Left lung (tissue), 10 donors: ENCODE results near the gene PTPRM. TPM values are rescaled to one million over a fixed set of nuclear protein-coding genes. Genes with fewer than 3 reads are reported as not detected.

Experiments used
- ATAC-seq: fragments of 200-7000 bp; cut with Tn5 transposase; one replicate; pipeline ENCODE4 v1.9.1; 2020; ENCODE audit warnings: moderate library complexity
- DNase-seq, 4 donors: peaks; one replicate each; pipeline ENCODE4 v3.0.0-alpha.2; 2013 to 2020
- H3K27ac ChIP-seq, 2 donors: fragments of 200-600 bp; sonication (generic) in 1 of 2; one replicate each; pipeline versions ENCODE4 v1.5.0 to v1.8.0; 2020 to 2021
- H3K27me3 ChIP-seq, 2 donors: fragments of 200-600 bp; sonication (generic) in 1 of 2; one replicate each; pipeline versions ENCODE4 v1.5.0 to v1.8.0; 2020 to 2021
- H3K36me3 ChIP-seq, 2 donors: fragments of 200-600 bp; sonication (generic) in 1 of 2; one replicate each; pipeline versions ENCODE4 v1.5.0 to v1.8.0; 2020 to 2021
- H3K4me1 ChIP-seq, 2 donors: fragments of 200-600 bp; one replicate each; pipeline ENCODE4 v1.8.0; 2021
- H3K4me3 ChIP-seq, 2 donors: fragments of 200-600 bp; sonication (generic) in 1 of 2; one replicate each; pipeline versions ENCODE4 v1.5.0 to v1.8.0; 2020 to 2021; ENCODE audit warnings: mild to moderate bottlenecking in 1 of 2
- H3K9me3 ChIP-seq, 2 donors: fragments of 200-600 bp; sonication (generic) in 1 of 2; one replicate each; pipeline versions ENCODE4 v1.5.0 to v1.8.0; 2020 to 2021
- CTCF ChIP-seq, 2 donors: fragments of 200-600 bp; sonication (generic) in 1 of 2; IDR thresholded peaks; one replicate each; pipeline versions ENCODE4 v1.5.0 to v1.8.0; 2021; ENCODE audit warnings: antibody characterized with exemption in 2 of 2
- intact Hi-C, 2 donors: fragments of 100-400 bp; cut with DNase I; formaldehyde crosslinking; loops; one replicate each; pipeline versions ENCODE4 v1.11.2 to v1.14.2; 2022
- polyA plus RNA-seq, 6 donors: library from polyadenylated mRNA; unstranded; fragments of 120-200 nt; gene quantifications; one replicate each; pipeline ENCODE4 v1.2.1, GENCODE V29; 2013; ENCODE audit not compliant: insufficient read length in 6 of 6
- total RNA-seq, 2 donors: library from RNA; stranded (reverse); fragmentation: NEBNext Ultra II Directional; extraction: Animal tissue kit (Norgen Biotek cat#: 25700); gene quantifications; one replicate each; pipeline ENCODE4 v1.2.1, GENCODE V29; 2021
- donor health status: DM: no; HTN: yes; CAD: no.
- donor health status: DM: no; HTN: no; CAD: no.

The PTPRM gene
- total and polyA plus RNA-seq, 8 donors: 76.4 to 99.6 (median 90.1) TPM

GRCh38 chr18:8121942-8122480, 554.9 kb downstream of the PTPRM start:
- Histone ChIP-seq H3K27me3 (no peaks in the 10 kb centered on the region), H3K9me3 (no peaks in the 10 kb centered on the region), H3K4me1 (no peaks in the 10 kb centered on the region), H3K4me3 (no peak overlapping the region), H3K36me3 (no peaks in the 10 kb centered on the region), H3K27ac (no peak overlapping the region)
- DNase-seq (peak in 1 of 4 donors; percentile 55), ATAC-seq (no peak)
- no peak for TF ChIP-seq CTCF (IDR thresholded peaks at IDR 0.05)
- intact Hi-C loops: no loop called here

- TF ChIP-seq CTCF (IDR thresholded peaks at IDR 0.05): no peak
- DNase-seq (no peak), ATAC-seq (no peak)
- Histone ChIP-seq H3K4me1 (no peaks in the 10 kb centered on the region), H3K4me3 (no peak overlapping the region), H3K36me3 (no peaks in the 10 kb centered on the region), H3K27me3 (no peaks in the 10 kb centered on the region), H3K9me3 (no peaks in the 10 kb centered on the region), H3K27ac (no peak overlapping the region)
- intact Hi-C loops: no loop called here
Measured at GRCh38 chr18:8124232-8125146, 557.4 kb downstream of the PTPRM start.

- intact Hi-C loops: no loop called here
- no peak for TF ChIP-seq CTCF (IDR thresholded peaks at IDR 0.05)
- ATAC-seq: no peak
- H3K4me1 ChIP-seq: no peaks in the 10 kb centered on the region
- H3K36me3 ChIP-seq: no peaks in the 10 kb centered on the region
- no peak for DNase-seq
- no peak overlapping the region for H3K4me3 ChIP-seq
- H3K9me3 ChIP-seq: no peaks in the 10 kb centered on the region
- H3K27ac ChIP-seq: no peak overlapping the region
- H3K27me3 ChIP-seq: no peaks in the 10 kb centered on the region
Measured at GRCh38 chr18:8130096-8130495, 563.0 kb downstream of the PTPRM start.

- intact Hi-C loops: no loop called here
- no peaks in the 10 kb centered on the region for H3K9me3 ChIP-seq
- DNase-seq: no peak
- no peak for ATAC-seq
- no peaks in the 10 kb centered on the region for H3K4me1 ChIP-seq
- TF ChIP-seq CTCF (IDR thresholded peaks at IDR 0.05): no peak
- no peak overlapping the region for H3K27ac ChIP-seq
- no peak overlapping the region for H3K4me3 ChIP-seq
- H3K36me3 ChIP-seq: no peaks in the 10 kb centered on the region
- no peaks in the 10 kb centered on the region for H3K27me3 ChIP-seq
Measured at GRCh38 chr18:8133032-8133431, 565.9 kb downstream of the PTPRM start.

- no peak for DNase-seq
- Histone ChIP-seq H3K27me3 (no peaks in the 10 kb centered on the region), H3K4me3 (no peak overlapping the region), H3K9me3 (no peaks in the 10 kb centered on the region), H3K36me3 (no peaks in the 10 kb centered on the region), H3K27ac (no peak overlapping the region), H3K4me1 (no peaks in the 10 kb centered on the region)
- no peak for TF ChIP-seq CTCF (IDR thresholded peaks at IDR 0.05)
- intact Hi-C loops: no loop called here
- ATAC-seq: no peak
Measured at GRCh38 chr18:8133888-8134287, 566.8 kb downstream of the PTPRM start.
